SU-DHL-6 (cell line): ENCODE results near the gene SLC43A3.

ENCODE experiments used
- H2AFZ ChIP-seq: fragments of 200-600 bp; sonication (generic); 2 replicates; pipeline ENCODE4 v1.6.1; 2014; ENCODE audit warnings: low read depth, mild to moderate bottlenecking, moderate library complexity, mixed read lengths, antibody characterized with exemption, low read length; ENCODE audit not compliant: severe bottlenecking
- H3F3A ChIP-seq: fragments of 200-600 bp; shearing (Covaris generic); 2 replicates; pipeline ENCODE4 v1.6.0; 2016; ENCODE audit warnings: antibody characterized with exemption, mild to moderate bottlenecking; ENCODE audit not compliant: insufficient read depth
- H3K27ac ChIP-seq: fragments of 200-600 bp; sonication (generic); 2 replicates; pipeline ENCODE4 v1.5.1; 2016; ENCODE audit warnings: low read depth, mild to moderate bottlenecking, low read length, moderate library complexity, mixed read lengths
- H3K27me3 ChIP-seq: fragments of 200-600 bp; sonication (generic), shearing (Covaris generic); 2 replicates; pipeline ENCODE4 v1.6.0; 2014; ENCODE audit warnings: mild to moderate bottlenecking, low read length
- H3K36me3 ChIP-seq: fragments of 200-600 bp; sonication (generic); 2 replicates; pipeline ENCODE4 v1.6.1; 2014; ENCODE audit warnings: mild to moderate bottlenecking, low read length, mixed read lengths
- H3K4me2 ChIP-seq: fragments of 300-600, 200-600 bp; shearing (Covaris generic), sonication (generic); 2 replicates; pipeline ENCODE4 v1.6.0; 2014; ENCODE audit warnings: low read length, low read depth, mild to moderate bottlenecking; ENCODE audit not compliant: poor library complexity, severe bottlenecking
- H3K4me3 ChIP-seq: fragments of 200-600 bp; sonication (generic); 2 replicates; pipeline ENCODE4 v1.5.1; 2014; ENCODE audit warnings: antibody characterized with exemption, low read length, mild to moderate bottlenecking, mixed read lengths; ENCODE audit not compliant: insufficient read depth, poor library complexity, severe bottlenecking
- H3K79me2 ChIP-seq: fragments of 200-600 bp; sonication (generic); 2 replicates; pipeline ENCODE4 v1.6.1; 2014; ENCODE audit warnings: mild to moderate bottlenecking, low read length, moderate library complexity; ENCODE audit not compliant: insufficient read depth
- H3K9ac ChIP-seq: fragments of 200-600 bp; sonication (generic); 2 replicates; pipeline ENCODE4 v1.7.0; 2014; ENCODE audit warnings: mild to moderate bottlenecking, low read length
- H3K9me2 ChIP-seq: fragments of 200-600 bp; sonication (generic); replicated peaks from 2 replicates; pipeline ENCODE4 v1.6.1; 2014; ENCODE audit warnings: low read length; ENCODE audit not compliant: insufficient read depth
- H3K9me3 ChIP-seq: fragments of 200-600 bp; sonication (generic); 2 replicates; pipeline ENCODE4 v1.6.1; 2014; ENCODE audit warnings: low read length, mixed read lengths; ENCODE audit not compliant: insufficient read depth
- H4K20me1 ChIP-seq: fragments of 200-600 bp; sonication (generic); 2 replicates; pipeline ENCODE4 v1.6.1; 2014; ENCODE audit warnings: low read depth, mild to moderate bottlenecking, antibody characterized with exemption, low read length, moderate library complexity, mixed read lengths
- CTCF ChIP-seq: fragments of 200-600 bp; sonication (generic); IDR thresholded peaks from one replicate; pipeline ENCODE4 v1.5.1; 2017; ENCODE audit warnings: antibody characterized with exemption, mild to moderate bottlenecking, low read length, moderate library complexity; ENCODE audit not compliant: insufficient read depth, poor library complexity, severe bottlenecking
- EZH2phosphoT487 ChIP-seq: fragments of 200-600 bp; sonication (generic), shearing (Covaris generic); conservative IDR thresholded peaks from 2 replicates; pipeline ENCODE4 v1.6.1; 2018; ENCODE audit warnings: mild to moderate bottlenecking, antibody characterized with exemption, low read length, moderate library complexity, mixed read lengths

SLC43A3 gene

GRCh38 chr11:57408771-57409170 lies 18.1 kb downstream of the SLC43A3 start:
- H3F3A ChIP-seq: no peaks in the 10 kb centered on the region; the same call in 1 of the 2 replicates
- no peaks in the 10 kb centered on the region for H3K9me3 ChIP-seq
- H3K9me2 ChIP-seq: no peaks in the 10 kb centered on the region
- H3K36me3 ChIP-seq: peaks cover 34% of the 10 kb centered on the region
- no peak overlapping the region for H3K4me2 ChIP-seq
- TF ChIP-seq EZH2phosphoT487 (no peak), CTCF (no peak)
- no peaks in the 10 kb centered on the region for H3K27me3 ChIP-seq
- H3K79me2 ChIP-seq: no peaks in the 10 kb centered on the region
- H2AFZ ChIP-seq: no peak overlapping the region
- H3K4me3 ChIP-seq: no peak overlapping the region
- no peak overlapping the region for H3K9ac ChIP-seq
- H3K27ac ChIP-seq: no peak overlapping the region
- no peaks in the 10 kb centered on the region; the same call in 1 of the 2 replicates for H4K20me1 ChIP-seq

GRCh38 chr11:57407941-57408475 lies 18.9 kb downstream of the SLC43A3 start:
- no peak for TF ChIP-seq EZH2phosphoT487
- TF ChIP-seq CTCF: no peak
- Histone ChIP-seq H3F3A (no peaks in the 10 kb centered on the region; the same call in 1 of the 2 replicates), H3K9me2 (no peaks in the 10 kb centered on the region), H3K79me2 (no peaks in the 10 kb centered on the region), H3K4me3 (no peak overlapping the region), H3K27me3 (no peaks in the 10 kb centered on the region), H2AFZ (no peak overlapping the region), H3K9me3 (no peaks in the 10 kb centered on the region), H3K27ac (no peak overlapping the region), H3K4me2 (no peak overlapping the region), H3K36me3 (peaks cover 27% of the 10 kb centered on the region), H3K9ac (no peak overlapping the region), H4K20me1 (no peaks in the 10 kb centered on the region; the same call in 1 of the 2 replicates)

- no peak overlapping the region for H3K27ac ChIP-seq
- no peak for TF ChIP-seq EZH2phosphoT487
- no peak for TF ChIP-seq CTCF
- no peaks in the 10 kb centered on the region for H3K9me2 ChIP-seq
- H2AFZ ChIP-seq: no peak overlapping the region
- no peaks in the 10 kb centered on the region for H3K9me3 ChIP-seq
- no peak overlapping the region for H3K9ac ChIP-seq
- no peaks in the 10 kb centered on the region; the same call in 1 of the 2 replicates for H4K20me1 ChIP-seq
- no peak overlapping the region for H3K4me3 ChIP-seq
- peaks cover 22% of the 10 kb centered on the region for H3K36me3 ChIP-seq
- H3K4me2 ChIP-seq: no peak overlapping the region
- H3K79me2 ChIP-seq: no peaks in the 10 kb centered on the region
- H3F3A ChIP-seq: no peaks in the 10 kb centered on the region; the same call in 1 of the 2 replicates
- H3K27me3 ChIP-seq: no peaks in the 10 kb centered on the region
Observed at GRCh38 chr11:57407010-57407920, 19.7 kb downstream of the SLC43A3 start.
